CD14-positive monocyte (primary cell): ENCODE data around the gene MGLL. TPM values are rescaled to one million over a fixed set of nuclear protein-coding genes. Genes with fewer than 3 reads are reported as not detected.
A peak's percentile ranks its signal among the peaks of the same experiment; 100 is the strongest.

Source experiments
- DNase-seq, 3 donors: peaks; one replicate each; pipeline ENCODE4 v3.0.0-alpha.2; 2011 to 2022
- H2AFZ ChIP-seq: 2 replicates; pipeline ENCODE4 v1.6.0; 2012; ENCODE audit warnings: mild to moderate bottlenecking, low read depth, low read length, inconsistent platforms; ENCODE audit not compliant: insufficient read depth, poor library complexity, severe bottlenecking
- H3K27ac ChIP-seq, 2 donors: 1 replicate in 1 of 2; 2 replicates in 1 of 2; pipeline ENCODE4 v1.5.1; 2012 to 2013; ENCODE audit warnings: low read length in 2 of 2, control low read depth in 1 of 2, inconsistent platforms in 1 of 2, low read depth in 1 of 2, mild to moderate bottlenecking in 1 of 2
- H3K27me3 ChIP-seq, 2 donors: one replicate each; pipeline versions ENCODE4 v1.6.0 to v1.6.1; 2011 to 2013; ENCODE audit warnings: low read length in 2 of 2; ENCODE audit not compliant: control insufficient read depth in 2 of 2, insufficient read depth in 2 of 2
- H3K36me3 ChIP-seq, 2 donors: replicated peaks in 1 of 2; 1 replicate in 1 of 2; 2 replicates in 1 of 2; pipeline versions ENCODE4 v1.5.1 to v1.6.1; 2012 to 2013; ENCODE audit warnings: low read length in 2 of 2, control low read depth in 1 of 2, inconsistent platforms in 1 of 2, mild to moderate bottlenecking in 1 of 2; ENCODE audit not compliant: insufficient read depth in 2 of 2, control insufficient read depth in 1 of 2
- H3K4me1 ChIP-seq, 2 donors: 1 replicate in 1 of 2; 2 replicates in 1 of 2; pipeline versions ENCODE4 v1.5.1 to v1.6.1; 2012 to 2013; ENCODE audit warnings: low read length in 2 of 2, control low read depth in 1 of 2, inconsistent platforms in 1 of 2, mild to moderate bottlenecking in 1 of 2, moderate library complexity in 1 of 2; ENCODE audit not compliant: insufficient read depth in 2 of 2, control insufficient read depth in 1 of 2
- H3K4me2 ChIP-seq: replicated peaks from 2 replicates; pipeline ENCODE3; 2012; ENCODE audit warnings: low read length, moderate library complexity, mild to moderate bottlenecking; ENCODE audit not compliant: poor library complexity, severe bottlenecking; ENCODE audit errors: extremely low read depth
- H3K4me3 ChIP-seq, 3 experiments: fragments of 200-600 bp in 1 of 3; sonication (generic) in 1 of 3; replicated peaks in 1 of 3; 1 replicate in 2 of 3; 2 replicates in 1 of 3; pipeline ENCODE4 v1.5.1; 2011 to 2013; ENCODE audit warnings: low read length in 3 of 3, mild to moderate bottlenecking in 3 of 3, control low read depth in 2 of 3, low read depth in 2 of 3, inconsistent platforms in 1 of 3, moderate library complexity in 1 of 3
- H3K79me2 ChIP-seq: 2 replicates; pipeline ENCODE4 v1.6.0; 2012; ENCODE audit warnings: mild to moderate bottlenecking, control low read depth, inconsistent platforms, low read length, moderate library complexity; ENCODE audit not compliant: insufficient read depth
- H3K9ac ChIP-seq: 2 replicates; pipeline ENCODE4 v1.6.0; 2017; ENCODE audit warnings: low read length, mild to moderate bottlenecking; ENCODE audit not compliant: insufficient read depth, poor library complexity, severe bottlenecking
- H3K9me3 ChIP-seq, 2 donors: replicated peaks in 1 of 2; 1 replicate in 1 of 2; 2 replicates in 1 of 2; pipeline versions ENCODE4 v1.5.1 to v1.6.1; 2012 to 2013; ENCODE audit warnings: low read length in 2 of 2, control low read depth in 1 of 2; ENCODE audit not compliant: control insufficient read depth in 1 of 2, insufficient read depth in 1 of 2
- H4K20me1 ChIP-seq: 2 replicates; pipeline ENCODE4 v1.6.0; 2012; ENCODE audit warnings: mild to moderate bottlenecking, low read length, control low read depth, moderate library complexity; ENCODE audit not compliant: insufficient read depth
- H3K27ac Mint-ChIP-seq, 7 donors: one replicate each; pipeline ENCODE4 v1.8.0; 2020; ENCODE audit warnings: mild to moderate bottlenecking in 7 of 7, mixed read lengths in 7 of 7, moderate library complexity in 6 of 7, inconsistent platforms in 2 of 7
- H3K27me3 Mint-ChIP-seq, 3 donors: one replicate each; pipeline ENCODE4 v1.8.0; 2021 to 2022; ENCODE audit warnings: low read depth in 3 of 3, mild to moderate bottlenecking in 3 of 3, mixed read lengths in 3 of 3, moderate library complexity in 3 of 3, inconsistent platforms in 1 of 3
- H3K36me3 Mint-ChIP-seq, 2 donors: one replicate each; pipeline ENCODE4 v1.8.0; 2020; ENCODE audit warnings: mixed read lengths in 2 of 2, inconsistent platforms in 1 of 2, mild to moderate bottlenecking in 1 of 2
- H3K4me1 Mint-ChIP-seq: one replicate; pipeline ENCODE4 v1.8.0; 2020; ENCODE audit warnings: mild to moderate bottlenecking, mixed read lengths
- H3K4me3 Mint-ChIP-seq, 2 donors: one replicate each; pipeline ENCODE4 v1.8.0; 2020; ENCODE audit warnings: mild to moderate bottlenecking in 2 of 2, mixed read lengths in 2 of 2, moderate library complexity in 1 of 2
- H3K9me3 Mint-ChIP-seq, 7 donors: one replicate each; pipeline ENCODE4 v1.8.0; 2020 to 2022; ENCODE audit warnings: mixed read lengths in 7 of 7, mild to moderate bottlenecking in 6 of 7, moderate library complexity in 6 of 7, inconsistent platforms in 2 of 7
- WGBS: methylation state at CpG from one replicate; pipeline ENCODE4 v1.1.5; 2013; ENCODE audit warnings: missing lambda C conversion rate; ENCODE audit not compliant: insufficient coverage; 5-methylcytosine and 5-hydroxymethylcytosine counted together
- intact Hi-C, 2 donors: fragments of 100-400 bp; cut with micrococcal nuclease; formaldehyde crosslinking; loops; one replicate each; pipeline versions ENCODE4 v1.15.0 to v1.15.1; 2023
- polyA plus RNA-seq, 3 donors: library from polyadenylated mRNA; depleted of rRNA in 1 of 3; unstranded in 2 of 3; stranded (reverse) in 1 of 3; fragments of 300-500 nt in 2 of 3; fragments of >200 nt in 1 of 3; fragmentation: Illumina TruSeq in 2 of 3; gene quantifications; 1 replicate in 2 of 3; 2 replicates in 1 of 3; pipeline ENCODE4 v1.2.3, GENCODE V29; 2012 to 2021
- TF ChIP-seq, protein P1 (sequence below): fragments of 200-600 bp; IDR thresholded peaks from one replicate; pipeline ENCODE4 v1.8.0; 2022; ENCODE audit warnings: antibody characterized with exemption, mild to moderate bottlenecking

Gene MGLL
- polyA plus RNA-seq, 3 donors = 4.4 to 10.0 (median 6.4) TPM

DNA sequence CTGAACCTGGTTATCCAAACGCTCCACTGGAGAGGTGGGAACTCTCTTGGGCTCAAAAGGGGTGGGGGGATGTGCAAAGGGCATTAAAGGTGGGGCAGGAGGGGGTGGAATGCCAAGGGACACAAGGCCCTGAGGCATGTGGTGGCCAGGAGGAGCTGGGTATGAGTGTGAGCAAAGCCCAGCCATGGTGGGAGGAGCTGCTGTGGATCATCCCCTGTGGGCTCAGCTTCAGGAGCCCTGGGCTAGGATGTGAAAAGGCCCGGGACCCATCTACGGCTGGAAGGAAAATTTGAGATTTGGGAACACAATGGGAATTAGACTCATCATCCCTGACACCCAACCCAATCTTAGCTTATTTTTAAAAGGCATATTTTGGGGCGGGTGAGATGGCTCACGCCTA, 33.3 kb downstream of the MGLL start:
- DNase-seq = no peak
- intact Hi-C loops = no loop called here
- no peaks in the 10 kb centered on the region for H3K36me3 Mint-ChIP-seq
- H3K27me3 Mint-ChIP-seq = peaks cover 0 to 4% (median 0%) of the 10 kb centered on the region in 3 donors
- Histone ChIP-seq H3K27ac (no peak overlapping the region), H3K4me2 (no peak overlapping the region), H3K9me3 (no peaks in the 10 kb centered on the region), H3K79me2 (no peaks in the 10 kb centered on the region), H3K36me3 (no peaks in the 10 kb centered on the region), H4K20me1 (no peaks in the 10 kb centered on the region), H3K27me3 (no peaks in the 10 kb centered on the region), H3K9ac (no peak overlapping the region), H3K4me1 (peaks cover 6 to 10% of the 10 kb centered on the region in 2 donors), H2AFZ (no peak overlapping the region), H3K4me3 (no peak overlapping the region)
- no peak overlapping the region for H3K4me3 Mint-ChIP-seq
- H3K9me3 Mint-ChIP-seq = no peaks in the 10 kb centered on the region
- H3K27ac Mint-ChIP-seq = no peak overlapping the region
- TF ChIP-seq, protein P1, sequence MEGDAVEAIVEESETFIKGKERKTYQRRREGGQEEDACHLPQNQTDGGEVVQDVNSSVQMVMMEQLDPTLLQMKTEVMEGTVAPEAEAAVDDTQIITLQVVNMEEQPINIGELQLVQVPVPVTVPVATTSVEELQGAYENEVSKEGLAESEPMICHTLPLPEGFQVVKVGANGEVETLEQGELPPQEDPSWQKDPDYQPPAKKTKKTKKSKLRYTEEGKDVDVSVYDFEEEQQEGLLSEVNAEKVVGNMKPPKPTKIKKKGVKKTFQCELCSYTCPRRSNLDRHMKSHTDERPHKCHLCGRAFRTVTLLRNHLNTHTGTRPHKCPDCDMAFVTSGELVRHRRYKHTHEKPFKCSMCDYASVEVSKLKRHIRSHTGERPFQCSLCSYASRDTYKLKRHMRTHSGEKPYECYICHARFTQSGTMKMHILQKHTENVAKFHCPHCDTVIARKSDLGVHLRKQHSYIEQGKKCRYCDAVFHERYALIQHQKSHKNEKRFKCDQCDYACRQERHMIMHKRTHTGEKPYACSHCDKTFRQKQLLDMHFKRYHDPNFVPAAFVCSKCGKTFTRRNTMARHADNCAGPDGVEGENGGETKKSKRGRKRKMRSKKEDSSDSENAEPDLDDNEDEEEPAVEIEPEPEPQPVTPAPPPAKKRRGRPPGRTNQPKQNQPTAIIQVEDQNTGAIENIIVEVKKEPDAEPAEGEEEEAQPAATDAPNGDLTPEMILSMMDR = no peak
- peaks cover 21% of the 10 kb centered on the region for H3K4me1 Mint-ChIP-seq
- 100% methylated on average over 1 of the region's 5 CpGs for WGBS

- H2AFZ ChIP-seq = no peak overlapping the region
- no peaks in the 10 kb centered on the region for H3K36me3 ChIP-seq
- Mint-ChIP-seq H3K27ac (peak overlapping the region in 1 of 7 donors; percentile 57), H3K4me3 (no peak overlapping the region), H3K4me1 (peaks cover 21% of the 10 kb centered on the region), H3K9me3 (no peaks in the 10 kb centered on the region), H3K36me3 (no peaks in the 10 kb centered on the region), H3K27me3 (peaks cover 0 to 4% (median 0%) of the 10 kb centered on the region in 3 donors)
- TF ChIP-seq, protein P1 = no peak
- no peak overlapping the region for H3K9ac ChIP-seq
- H3K9me3 ChIP-seq = no peaks in the 10 kb centered on the region
- no peaks in the 10 kb centered on the region for H3K27me3 ChIP-seq
- H3K79me2 ChIP-seq = no peaks in the 10 kb centered on the region
- H3K4me1 ChIP-seq = peaks cover 6 to 10% of the 10 kb centered on the region in 2 donors
- H3K4me3 ChIP-seq = no peak overlapping the region
- H3K27ac ChIP-seq = no peak overlapping the region
- intact Hi-C loops = no loop called here
- no peak overlapping the region for H3K4me2 ChIP-seq
- WGBS = 97% methylated on average over 6 of the region's 9 CpGs
- no peak for DNase-seq
- no peaks in the 10 kb centered on the region for H4K20me1 ChIP-seq
These were observed 33.8 kb downstream of the MGLL start for GRCh38 chr3:127788451-127788909.
